Renal cortical epithelial cell (primary cell): Measurements from ENCODE around the gene NFAM1. TPM values are rescaled to one million over a fixed set of nuclear protein-coding genes. Genes with fewer than 3 reads are reported as not detected.
A peak's percentile ranks its signal among the peaks of the same experiment; 100 is the strongest.

Source experiments
- DNase-seq: peaks from one replicate; pipeline ENCODE4 v3.0.0-alpha.2; 2011; ENCODE audit warnings: low read depth
- total RNA-seq: library from RNA; depleted of rRNA; stranded (reverse); fragments of >200 nt; gene quantifications from 2 replicates; pipeline ENCODE4 v1.2.3, GENCODE V29; 2014

Gene NFAM1
- total RNA-seq, 1 donor from 2014 or later = 0.75 TPM

DNA sequence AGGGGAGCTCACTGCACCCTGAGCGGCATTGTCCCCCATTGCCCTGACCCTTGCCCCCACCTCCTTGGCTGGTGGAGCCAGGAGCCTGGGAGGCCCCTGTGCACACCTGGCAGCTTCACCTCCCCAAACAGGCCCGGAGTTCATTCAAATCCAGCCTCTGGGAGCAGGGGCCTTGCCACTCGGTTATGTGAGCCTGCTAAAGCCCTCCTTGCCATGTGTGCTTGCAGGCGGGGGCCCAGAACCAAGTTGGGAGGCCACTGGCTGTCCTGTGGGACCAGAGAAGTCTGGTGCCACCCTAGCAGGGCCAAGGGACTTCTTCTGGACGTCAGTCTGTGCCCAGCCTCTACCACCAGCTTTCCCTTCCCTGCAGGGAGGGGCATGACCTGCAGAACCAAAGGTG is 48.9 kb downstream of the NFAM1 start:
- no peak for DNase-seq

DNA sequence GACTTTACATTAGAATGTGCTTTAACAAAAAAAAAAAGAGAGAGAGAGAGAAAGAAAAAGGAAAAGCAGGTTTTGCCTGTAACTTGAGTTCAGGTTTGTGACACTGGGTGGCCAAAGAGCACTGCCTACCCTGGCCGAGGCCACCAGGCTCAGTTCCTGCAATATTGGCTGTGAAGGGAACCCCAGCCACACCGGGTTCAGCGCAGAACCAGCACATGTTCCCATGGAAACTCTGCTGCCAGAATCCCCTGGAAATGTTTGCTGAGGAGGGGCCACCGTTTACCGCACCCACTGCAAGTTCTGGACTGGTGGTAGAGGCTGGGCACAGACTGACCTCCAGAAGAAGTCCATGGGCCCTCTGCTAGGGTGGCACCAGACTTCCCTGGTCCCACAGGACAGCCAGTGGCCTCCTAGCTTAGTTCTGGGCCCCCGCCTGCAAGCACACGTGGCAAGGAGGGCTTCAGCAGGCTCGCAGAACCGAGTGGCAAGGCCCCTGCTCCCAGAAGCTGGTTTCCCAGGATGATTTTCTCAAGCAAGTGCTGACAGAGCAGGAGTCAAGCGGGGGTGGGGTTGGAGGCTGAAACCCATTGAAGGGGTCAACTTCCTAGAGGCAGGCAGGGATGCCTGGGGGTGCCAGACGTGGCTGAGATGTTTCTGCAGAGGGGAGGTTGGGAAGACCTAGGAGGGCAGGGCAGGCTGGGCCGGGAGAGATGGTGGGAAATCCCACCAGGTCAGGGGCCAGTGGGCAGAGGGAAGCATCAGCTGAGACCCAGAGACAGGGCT is 51.2 kb downstream of the NFAM1 start:
- no peak for DNase-seq

DNA sequence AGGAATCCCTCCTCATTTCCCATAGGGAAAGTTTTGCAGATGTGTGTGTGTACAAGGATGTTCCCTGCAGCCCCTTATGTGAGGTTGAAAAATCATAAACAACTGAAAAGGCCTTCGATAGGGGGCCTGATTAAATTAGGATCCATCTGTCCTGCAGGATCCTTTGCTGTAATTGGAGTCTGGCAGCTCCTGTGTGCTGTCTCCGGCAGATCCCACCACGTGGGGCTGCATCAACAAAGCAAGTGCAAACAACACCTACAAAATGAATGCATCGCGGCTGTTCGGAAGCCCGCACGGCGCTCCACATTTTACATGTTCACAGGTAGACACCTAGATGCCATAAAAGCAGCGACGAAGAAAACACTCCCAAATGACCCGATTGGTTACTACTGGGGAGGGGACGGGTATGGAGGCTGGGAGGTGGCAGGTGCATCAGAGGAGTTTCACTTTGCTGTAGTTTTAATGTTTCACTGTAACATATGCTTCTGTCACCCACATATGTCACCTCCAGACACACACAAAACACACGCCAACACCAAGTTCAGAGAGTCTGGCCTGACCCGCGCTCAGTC is 52.2 kb downstream of the NFAM1 start:
- DNase-seq = no peak

DNA sequence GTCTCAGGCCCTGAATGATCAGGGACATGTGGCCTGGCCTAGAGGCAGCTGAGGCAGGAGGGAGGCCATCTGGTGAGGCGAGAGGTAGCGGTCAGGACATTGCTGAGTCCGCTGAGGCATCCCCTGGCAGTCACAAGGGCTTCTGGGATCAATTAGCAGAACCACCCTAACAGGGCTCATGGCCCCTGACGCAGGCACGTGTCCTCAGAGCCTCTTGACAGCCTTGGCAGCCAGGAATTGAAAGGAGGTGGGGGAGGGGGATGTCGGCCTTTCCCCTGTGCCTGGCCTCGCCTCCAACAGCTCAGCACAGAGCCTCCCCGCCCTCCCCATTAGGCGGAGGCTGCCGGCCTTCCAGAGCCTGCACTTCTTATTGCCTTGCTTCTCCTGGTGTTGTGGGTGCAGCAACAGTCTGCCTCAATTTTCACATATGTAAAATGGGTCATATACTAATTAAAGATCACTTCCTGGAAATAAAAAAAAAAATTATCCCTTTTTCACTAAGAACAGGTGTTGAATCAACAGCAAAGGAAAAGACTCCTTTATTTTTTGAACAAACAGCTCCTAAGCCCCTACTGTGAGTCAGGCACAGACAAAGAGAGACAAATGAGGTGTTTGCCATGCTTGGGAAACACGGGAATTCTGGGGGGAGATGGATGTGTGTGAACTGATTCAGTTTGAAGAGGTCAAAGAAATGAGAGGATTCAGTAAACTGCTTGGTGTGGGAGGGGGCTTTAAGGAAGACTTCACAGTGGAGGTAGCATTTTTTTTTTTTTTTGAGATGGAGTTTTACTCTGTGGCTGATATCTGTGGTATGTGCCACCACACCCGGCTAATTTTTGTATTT is 55.3 kb downstream of the NFAM1 start:
- DNase-seq = peak; percentile 62

DNA sequence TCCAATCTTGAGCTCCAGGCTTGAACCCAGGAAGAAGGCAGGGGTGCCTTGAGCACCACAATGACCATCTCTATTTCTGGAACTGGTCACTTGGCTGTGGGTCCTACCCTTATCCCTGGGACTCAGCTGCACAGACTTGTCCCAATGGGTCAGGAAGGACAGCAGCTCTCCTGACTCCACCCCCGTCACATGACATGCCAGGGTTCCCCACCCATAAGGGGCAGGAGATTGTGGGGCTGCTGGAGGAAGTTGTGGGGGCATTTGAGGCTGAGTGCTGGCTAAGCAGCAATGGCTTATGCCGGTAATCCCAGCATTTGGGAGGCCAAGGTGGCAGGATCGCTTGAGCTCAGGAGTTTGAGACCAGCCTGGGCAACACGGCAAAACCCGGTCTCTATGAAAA is 56.2 kb downstream of the NFAM1 start:
- no peak for DNase-seq

DNA sequence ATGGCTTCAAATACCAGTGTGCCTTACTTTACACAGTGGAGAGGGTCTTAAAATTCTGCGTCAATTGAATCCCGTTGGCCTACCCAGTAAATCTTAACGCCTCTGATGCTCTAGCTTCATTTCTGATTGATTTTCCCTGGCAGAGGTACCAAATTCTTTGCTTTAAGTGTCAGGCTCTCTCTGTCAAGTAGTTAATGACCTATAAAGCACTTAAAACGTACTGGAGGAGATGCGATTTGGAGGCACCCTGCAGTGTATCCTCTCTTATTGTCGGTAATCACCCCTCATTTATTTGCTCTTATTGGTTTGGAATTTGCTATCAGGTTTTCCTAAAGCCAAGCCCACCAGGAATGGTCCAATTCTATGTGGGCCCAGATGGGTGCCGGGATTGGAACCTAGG is 59.2 kb downstream of the NFAM1 start:
- DNase-seq = no peak

DNA sequence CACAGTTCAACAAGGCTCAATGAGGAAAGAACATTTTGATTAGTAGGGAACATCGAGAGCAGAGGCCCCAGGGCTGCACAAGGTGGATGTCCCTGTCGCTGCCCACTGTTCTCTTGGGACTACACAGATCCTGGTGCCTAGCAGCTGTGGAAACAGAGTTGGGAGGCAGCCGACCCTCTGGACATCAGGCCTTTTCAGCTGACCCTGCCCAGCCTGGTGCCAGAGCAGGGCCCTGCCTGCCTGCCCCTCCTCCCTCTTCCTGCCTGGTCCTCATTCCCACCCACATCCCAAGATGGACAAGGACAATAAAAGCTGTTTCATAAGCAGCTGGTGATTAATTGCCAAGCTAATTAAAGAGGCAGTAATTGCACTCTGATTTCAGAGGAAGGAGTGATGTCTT is 60.7 kb downstream of the NFAM1 start:
- DNase-seq = no peak

DNA sequence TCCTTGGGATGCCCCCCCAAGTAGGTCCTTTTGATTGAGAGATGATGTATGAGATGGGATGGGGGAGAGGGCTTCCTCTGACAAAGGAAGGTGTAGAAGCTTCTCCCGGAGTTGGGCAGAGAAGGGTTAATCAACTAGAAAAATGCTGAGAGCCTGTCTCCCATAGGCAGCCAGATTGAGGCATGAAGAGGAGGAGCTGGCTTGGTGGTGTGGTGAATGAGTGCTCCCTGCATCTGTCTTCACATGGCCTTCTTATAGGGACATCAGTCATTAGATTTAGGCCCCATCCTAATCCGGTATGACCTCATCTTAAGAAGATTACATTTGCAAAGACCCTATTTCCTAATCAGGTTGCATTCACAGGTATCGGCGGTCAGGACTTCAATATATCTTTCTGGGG is 61.1 kb downstream of the NFAM1 start:
- DNase-seq = no peak

DNA sequence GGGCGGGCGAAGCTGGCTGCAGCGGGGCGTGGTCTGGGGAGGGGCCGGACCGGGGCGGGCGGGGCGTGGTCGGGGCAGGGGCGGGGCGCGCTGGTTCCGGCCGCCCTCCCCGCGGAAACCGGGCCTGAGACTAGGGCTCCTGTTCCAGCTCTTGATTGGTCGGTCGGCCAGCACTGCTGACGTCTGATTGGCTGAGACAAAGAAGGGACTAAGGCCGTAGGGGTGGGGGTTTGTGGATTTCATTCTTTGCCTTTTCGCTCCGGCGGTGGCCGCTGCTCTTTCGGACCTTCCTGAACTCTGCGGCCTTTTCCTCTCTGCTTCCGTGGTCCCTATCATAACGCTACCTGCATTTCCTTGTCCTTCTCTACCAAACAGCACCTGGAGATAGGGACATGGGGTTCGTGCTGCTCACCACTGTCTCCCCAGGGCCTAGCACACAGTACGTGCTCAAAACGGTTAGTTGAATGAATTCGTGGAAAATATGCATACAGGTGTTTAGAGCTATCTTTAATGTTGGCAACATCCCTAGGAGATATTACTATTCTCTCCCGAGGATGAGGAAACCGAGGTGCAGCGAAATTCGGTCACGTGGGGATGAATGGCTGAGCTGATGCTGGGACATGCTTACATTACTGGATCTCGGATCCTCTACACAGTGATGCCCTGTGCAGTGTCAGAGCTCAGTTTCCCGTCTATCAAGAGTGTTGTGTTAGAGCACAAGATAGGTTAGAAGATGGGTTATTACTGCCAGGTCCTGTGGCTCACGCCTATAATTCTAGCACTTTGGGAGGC is 62.8 kb downstream of the NFAM1 start:
- DNase-seq = peak; percentile 86

DNA sequence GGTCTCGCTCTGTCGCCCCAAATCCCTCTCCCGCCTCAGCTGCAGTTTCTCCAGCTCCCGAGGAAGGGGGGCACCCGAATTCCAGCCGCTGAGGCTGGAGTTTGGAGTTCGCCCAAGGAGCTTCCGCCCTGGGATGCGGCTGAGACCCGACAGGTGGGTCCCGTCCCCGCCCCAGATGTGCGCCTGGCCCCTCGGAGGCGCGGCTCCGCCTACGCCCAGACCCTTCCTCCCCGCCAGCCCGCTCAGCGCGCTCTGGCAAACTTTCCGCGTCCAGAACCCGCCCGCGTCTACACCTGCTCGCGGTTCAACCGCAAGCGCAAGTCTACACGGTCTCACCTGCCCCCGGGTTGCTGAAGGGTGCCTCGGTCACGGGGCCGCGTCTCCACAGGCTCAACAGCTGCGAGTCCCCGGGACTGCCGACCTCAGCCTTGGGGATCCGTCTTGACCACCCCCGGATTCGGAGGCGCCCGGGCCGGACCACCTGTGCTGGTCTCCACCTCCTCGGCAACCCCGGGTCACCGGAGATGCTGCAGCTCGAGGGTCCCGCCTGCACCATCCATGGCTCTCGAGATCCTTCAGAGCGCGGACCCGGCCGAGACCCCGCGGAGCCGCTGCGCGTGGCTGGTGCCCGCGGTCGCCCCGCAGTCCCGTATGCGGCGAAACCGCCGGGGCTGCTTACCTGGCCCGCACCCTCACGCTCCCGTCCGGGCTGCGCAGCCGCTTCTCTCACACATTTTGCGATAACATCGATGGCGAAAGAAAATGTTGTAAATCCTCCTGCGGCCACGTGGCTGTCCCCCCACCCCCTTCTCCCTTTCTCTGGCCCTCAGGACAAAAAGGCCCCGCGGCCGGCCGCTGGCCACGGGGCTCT is 63.6 kb downstream of the NFAM1 start:
- DNase-seq = no peak

DNA sequence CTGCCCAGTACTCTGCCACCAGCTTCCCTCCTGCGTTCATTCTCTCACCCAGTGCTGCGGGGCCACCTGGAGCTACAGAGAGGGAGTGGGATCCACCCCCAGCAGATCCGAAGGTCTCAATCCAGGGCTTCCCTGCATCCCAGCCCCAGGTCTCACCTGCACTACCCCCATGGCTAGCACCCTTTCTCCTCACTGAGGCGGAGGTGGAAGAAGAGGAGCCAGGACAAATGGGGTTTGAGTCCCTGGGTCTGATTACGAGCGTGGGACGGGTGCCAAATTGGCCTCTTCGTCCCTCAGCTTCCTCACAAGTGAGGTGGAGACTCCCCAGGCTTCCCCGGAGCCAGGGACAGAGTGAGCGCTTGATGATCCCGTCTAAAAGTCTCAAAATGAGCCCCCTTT is 64.2 kb downstream of the NFAM1 start:
- DNase-seq = no peak

DNA sequence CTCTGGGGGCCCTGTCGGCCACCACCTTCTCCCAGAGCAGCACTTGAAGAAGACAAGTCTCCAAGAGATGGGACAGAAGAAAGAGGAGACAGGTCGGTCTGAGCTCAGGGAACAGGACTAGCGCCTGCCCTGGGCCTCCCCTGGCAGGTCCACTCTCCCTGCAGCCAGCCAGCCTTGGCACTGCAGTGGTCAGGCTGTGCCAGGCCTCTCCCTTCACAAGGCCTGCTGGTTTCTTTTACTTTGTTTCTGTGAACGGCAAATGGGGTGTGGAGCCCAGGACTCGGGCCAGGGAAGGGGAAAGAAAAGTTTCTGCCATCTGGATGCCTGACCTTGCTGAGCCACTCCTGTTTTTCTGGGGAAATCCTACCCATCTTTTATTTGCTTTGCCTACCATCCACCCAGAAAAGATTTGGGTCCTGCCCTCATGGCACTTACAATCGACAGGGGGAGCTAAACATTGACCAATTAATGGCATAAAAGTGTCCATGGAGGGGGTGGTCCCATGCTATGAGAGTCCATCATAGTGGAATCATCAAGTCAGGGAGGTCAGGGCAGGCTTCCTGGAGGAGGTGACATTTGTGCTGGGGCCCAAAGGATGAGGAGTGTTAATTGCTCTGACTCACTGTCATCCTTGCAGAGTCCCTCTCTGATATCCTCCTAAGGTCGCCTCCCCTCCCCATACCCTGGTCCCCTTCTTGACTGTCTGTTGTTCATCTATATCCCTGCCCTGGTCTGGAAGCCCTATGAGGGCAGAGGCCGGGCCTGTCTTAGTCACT is 65.2 kb downstream of the NFAM1 start:
- no peak for DNase-seq

DNA sequence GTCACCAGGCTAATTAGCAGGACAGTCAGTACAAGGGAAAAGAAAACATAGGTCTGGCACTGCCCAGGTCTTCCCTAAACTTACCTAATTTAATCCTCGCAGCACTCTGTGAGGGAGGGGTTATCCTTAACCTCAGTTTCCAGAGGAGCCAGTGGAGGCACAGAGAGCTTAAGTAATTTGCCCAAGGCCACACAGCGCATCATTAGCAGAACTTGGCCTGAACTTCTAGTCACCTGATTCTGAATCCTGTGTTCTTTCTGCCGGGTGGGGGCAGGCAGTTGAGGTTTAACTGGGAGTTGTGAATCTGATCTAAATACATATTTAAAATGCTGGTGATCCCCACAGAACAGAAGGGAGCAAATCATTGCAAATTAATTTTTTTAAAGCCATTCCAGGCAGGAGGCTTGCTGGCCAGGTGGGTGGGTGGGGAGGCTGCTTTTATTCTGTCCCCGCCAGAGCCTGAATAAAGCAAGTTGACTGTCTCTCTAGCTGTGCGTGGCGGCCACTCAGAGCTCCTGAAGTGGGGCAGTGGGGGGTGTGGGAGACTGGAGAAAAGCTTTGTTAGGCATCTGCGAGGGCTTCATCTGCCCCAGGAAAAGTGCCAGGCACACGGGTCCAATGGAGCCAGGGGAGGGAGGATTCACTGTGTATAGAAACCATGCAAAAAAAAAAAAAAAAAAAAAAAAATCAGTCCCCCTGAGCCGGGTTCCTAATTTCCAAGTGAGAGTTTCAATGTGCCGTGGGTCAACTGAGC is 66.1 kb downstream of the NFAM1 start:
- no peak for DNase-seq

DNA sequence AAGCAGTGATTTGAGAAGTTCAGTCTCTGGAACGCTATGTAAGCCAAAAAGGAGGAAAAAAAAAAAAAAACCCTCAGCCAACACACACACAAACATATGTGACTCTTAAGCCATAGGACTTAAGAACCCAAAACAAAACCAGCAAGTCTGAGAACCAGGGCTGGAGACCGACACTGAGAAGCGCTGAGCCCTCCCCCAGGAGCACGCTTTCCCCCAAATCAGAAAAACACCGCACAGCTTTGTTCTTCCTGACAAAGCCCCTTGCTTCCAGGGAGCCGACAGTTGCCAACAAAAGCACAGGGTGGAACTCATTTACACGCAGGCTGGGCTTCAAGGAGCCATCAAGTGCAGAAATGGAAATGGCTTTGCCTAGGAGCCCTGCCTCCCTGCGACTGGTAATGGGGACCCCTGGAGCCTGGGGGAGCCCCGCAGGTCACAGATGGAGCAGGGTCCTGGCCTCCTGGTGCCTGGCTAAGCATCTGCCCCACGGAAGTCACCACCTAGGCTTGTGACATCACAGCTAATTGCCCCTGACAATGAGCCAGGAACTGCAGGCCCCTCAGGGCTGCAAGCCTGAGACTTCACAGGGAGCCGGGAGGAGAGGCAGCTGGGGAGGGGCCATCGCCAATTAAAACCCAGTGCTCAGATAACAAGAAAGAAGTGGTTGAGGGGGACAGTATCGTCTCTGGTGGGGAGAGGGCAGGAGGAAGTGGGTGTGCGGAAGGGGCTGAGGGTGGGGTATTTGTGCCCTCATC is 66.9 kb downstream of the NFAM1 start:
- DNase-seq = no peak

DNA sequence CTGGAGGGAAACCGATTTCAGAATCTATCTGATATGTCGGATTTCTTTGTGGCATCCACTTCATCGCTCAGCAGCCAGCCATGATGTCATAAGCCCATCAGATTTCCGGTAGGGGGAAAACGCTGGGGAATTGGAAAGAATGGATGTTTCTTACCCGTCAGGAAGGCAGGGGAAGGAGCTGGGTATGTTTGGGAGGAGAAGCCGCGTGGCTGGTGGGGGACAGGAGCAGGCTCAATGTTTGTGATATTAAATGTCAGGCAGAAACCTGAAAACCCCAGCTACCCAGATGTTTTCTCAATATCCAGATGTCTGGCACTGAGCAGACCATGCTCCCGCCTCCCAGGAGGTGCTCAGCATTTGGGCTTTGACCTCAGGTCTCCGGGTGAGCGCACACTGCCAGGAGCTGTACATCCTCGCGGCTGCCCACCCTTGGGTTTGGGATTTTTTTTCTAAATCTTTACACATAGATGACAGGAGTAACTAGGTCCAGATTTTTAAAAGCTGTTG is 67.5 kb downstream of the NFAM1 start:
- DNase-seq = no peak

DNA sequence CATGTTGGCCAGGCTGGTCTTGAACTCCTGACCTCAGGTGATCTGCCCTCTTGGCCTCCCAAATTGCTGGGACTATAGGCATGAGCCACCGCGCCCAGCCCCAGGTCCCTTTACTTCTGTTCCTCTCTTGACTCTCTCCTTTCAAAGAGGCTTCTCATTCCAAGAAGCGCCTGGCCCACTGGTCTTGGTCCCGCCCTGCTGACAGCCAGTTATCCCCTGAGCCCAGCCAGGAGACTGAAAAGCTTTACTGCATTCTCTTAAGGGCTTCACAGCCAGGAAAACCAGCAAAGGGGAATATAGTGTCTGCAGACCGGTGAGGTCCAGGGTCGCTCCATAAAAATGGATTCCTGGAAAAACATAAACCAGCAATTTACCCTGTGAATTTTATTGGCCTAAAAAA is 68.3 kb downstream of the NFAM1 start:
- DNase-seq = no peak

DNA sequence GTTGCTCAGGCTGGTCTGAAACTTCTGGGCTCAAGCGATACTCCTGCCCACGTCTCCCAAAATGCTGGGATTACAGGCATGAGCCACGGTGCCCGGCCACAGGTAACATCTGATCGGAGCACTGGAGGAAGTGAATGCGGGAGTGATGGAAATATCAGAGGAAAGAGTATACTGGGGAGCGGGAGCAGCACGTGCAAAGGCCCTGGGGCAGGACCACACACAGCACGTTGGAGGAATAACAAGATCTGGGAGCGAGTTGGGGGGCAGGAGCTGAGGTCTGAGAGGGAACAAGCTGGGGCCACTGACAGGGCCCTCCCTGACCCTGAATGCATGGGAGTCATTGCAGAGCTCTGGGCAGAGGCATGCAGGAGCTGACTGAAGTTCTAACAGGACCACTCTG is 70.7 kb downstream of the NFAM1 start:
- no peak for DNase-seq

DNA sequence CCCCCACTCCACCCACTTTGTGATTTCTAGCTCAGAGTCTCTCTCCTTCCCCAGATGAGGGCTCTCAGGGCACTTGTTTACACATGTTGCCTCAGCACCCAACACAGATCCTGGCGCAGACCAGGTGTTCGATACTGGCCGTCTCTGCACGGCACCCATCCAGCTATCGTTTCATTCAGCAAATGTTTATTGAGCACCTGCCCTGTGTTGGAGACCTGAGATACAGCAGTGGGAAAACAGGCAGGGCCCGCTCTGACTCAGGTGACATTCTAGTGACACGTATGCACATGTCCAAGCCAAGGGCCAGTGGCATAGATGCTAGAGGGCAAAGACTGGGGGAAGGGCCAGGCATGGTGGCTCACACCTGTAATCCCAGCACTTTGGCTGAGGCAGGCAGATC is 71.9 kb downstream of the NFAM1 start:
- no peak for DNase-seq
